B cell (primary cell): ENCODE data around the gene HIPK4. TPM values are rescaled to one million over a fixed set of nuclear protein-coding genes. Genes with fewer than 3 reads are reported as not detected.

ENCODE experiments used
- ATAC-seq: fragments of 200-7000 bp; cut with Tn5 transposase; one replicate; pipeline ENCODE4 v1.10.0; 2021; ENCODE audit warnings: low read depth, mild to moderate bottlenecking, moderate number of reproducible peaks, moderate library complexity
- CTCF ChIA-PET: fragments of 350-600 bp; sonication (Branson Sonifier 250); formaldehyde crosslinking; loops from one replicate; lab custom pipeline; 2021; ENCODE audit warnings: antibody characterized with exemption, inconsistent platforms; lab: Charles Lee
- POLR2A ChIA-PET: fragments of 350-600 bp; sonication (Branson Sonifier 250); formaldehyde crosslinking; loops from one replicate; lab custom pipeline; 2021; ENCODE audit warnings: antibody characterized with exemption; lab: Charles Lee
- DNase-seq: peaks from one replicate; pipeline ENCODE4 v3.0.0; 2013
- H2AFZ ChIP-seq: 2 replicates; pipeline ENCODE4 v1.6.1; 2012; ENCODE audit warnings: mild to moderate bottlenecking, low read depth, low read length; ENCODE audit not compliant: insufficient read depth, poor library complexity, severe bottlenecking
- H3K27ac ChIP-seq, 2 donors: 1 replicate in 1 of 2; 2 replicates in 1 of 2; pipeline ENCODE4 v1.5.1; 2012 to 2013; ENCODE audit warnings: low read length in 2 of 2, mild to moderate bottlenecking in 2 of 2, moderate library complexity in 1 of 2
- H3K27me3 ChIP-seq, 4 experiments: fragments of 200-600 bp in 1 of 4; sonication (generic) in 1 of 4; replicated peaks in 1 of 4; 1 replicate in 2 of 4; 2 replicates in 2 of 4; pipeline versions ENCODE4 v1.6.1 to v1.7.0; 2013 to 2016; ENCODE audit warnings: low read length in 3 of 4, mild to moderate bottlenecking in 2 of 4, mixed read lengths in 1 of 4, moderate library complexity in 1 of 4; ENCODE audit not compliant: insufficient read depth in 4 of 4, control insufficient read depth in 3 of 4; ENCODE audit errors: control extremely low read depth in 1 of 4
- H3K36me3 ChIP-seq, 2 experiments: replicated peaks in 1 of 2; 1 replicate in 1 of 2; 2 replicates in 1 of 2; pipeline versions ENCODE4 v1.6.1 to v1.7.1; 2013; ENCODE audit warnings: low read length in 1 of 2; ENCODE audit not compliant: insufficient read depth in 2 of 2, control insufficient read depth in 1 of 2; ENCODE audit errors: control extremely low read depth in 1 of 2, extremely low read depth in 1 of 2
- H3K4me1 ChIP-seq, 2 donors: fragments of 200-600 bp in 1 of 2; sonication (generic) in 1 of 2; 1 replicate in 1 of 2; 2 replicates in 1 of 2; pipeline versions ENCODE4 v1.5.1 to v1.6.1; 2013 to 2017; ENCODE audit warnings: low read length in 2 of 2; ENCODE audit not compliant: control insufficient read depth in 2 of 2, insufficient read depth in 2 of 2
- H3K4me2 ChIP-seq: replicated peaks from 2 replicates; pipeline ENCODE3; 2012; ENCODE audit warnings: mild to moderate bottlenecking, low read depth, low read length; ENCODE audit not compliant: poor library complexity, severe bottlenecking
- H3K4me3 ChIP-seq, 5 experiments: fragments of 200-600 bp in 1 of 5; sonication (generic) in 1 of 5; 1 replicate in 3 of 5; 2 replicates in 2 of 5; pipeline versions ENCODE4 v1.5.1 to v1.7.0; 2011 to 2016; ENCODE audit warnings: low read length in 4 of 5, mild to moderate bottlenecking in 4 of 5, low read depth in 2 of 5, control low read depth in 1 of 5, moderate library complexity in 1 of 5; ENCODE audit not compliant: insufficient read depth in 1 of 5; ENCODE audit errors: control extremely low read depth in 1 of 5, extremely low read depth in 1 of 5
- H3K79me2 ChIP-seq: fragments of 200-600 bp; sonication (generic); one replicate; pipeline ENCODE4 v1.6.0; 2016; ENCODE audit warnings: low read length; ENCODE audit not compliant: control insufficient read depth, insufficient read depth
- H3K9ac ChIP-seq: fragments of 200-600 bp; sonication (generic); 2 replicates; pipeline ENCODE4 v1.6.1; 2017; ENCODE audit warnings: mild to moderate bottlenecking, low read length, moderate library complexity
- H3K9me3 ChIP-seq, 3 donors: one replicate each; pipeline versions ENCODE4 v1.6.1 to v1.7.1; 2013; ENCODE audit warnings: low read length in 2 of 3; ENCODE audit not compliant: control insufficient read depth in 2 of 3, insufficient read depth in 1 of 3; ENCODE audit errors: control extremely low read depth in 1 of 3
- H4K20me1 ChIP-seq: 2 replicates; pipeline ENCODE4 v1.6.0; 2012; ENCODE audit warnings: mild to moderate bottlenecking, low read length; ENCODE audit not compliant: insufficient read depth, control insufficient read depth, poor library complexity, severe bottlenecking
- H3K27ac Mint-ChIP-seq: one replicate; pipeline ENCODE4 v1.8.0; 2021; ENCODE audit warnings: mixed read lengths
- H3K27me3 Mint-ChIP-seq: one replicate; pipeline ENCODE4 v1.8.0; 2021; ENCODE audit warnings: mixed read lengths
- H3K4me1 Mint-ChIP-seq: one replicate; pipeline ENCODE4 v1.8.0; 2021; ENCODE audit warnings: mixed read lengths
- H3K4me3 Mint-ChIP-seq: one replicate; pipeline ENCODE4 v1.8.0; 2021; ENCODE audit warnings: mixed read lengths
- H3K9me3 Mint-ChIP-seq: one replicate; pipeline ENCODE4 v1.8.0; 2022; ENCODE audit warnings: mixed read lengths; ENCODE audit not compliant: insufficient read depth
- CTCF ChIP-seq: fragments of 200-600 bp; IDR thresholded peaks from one replicate; pipeline ENCODE4 v1.8.0; 2022; ENCODE audit warnings: antibody characterized with exemption, mild to moderate bottlenecking
- EZH2 ChIP-seq: IDR thresholded peaks from 2 replicates; pipeline ENCODE4 v1.6.1; 2012; ENCODE audit warnings: borderline replicate concordance, low read depth, mild to moderate bottlenecking, moderate library complexity, low read length; ENCODE audit not compliant: insufficient read depth, poor library complexity, severe bottlenecking
- WGBS: methylation state at CpG from one replicate; pipeline ENCODE4 v1.1.5; 2013; ENCODE audit warnings: missing lambda C conversion rate; ENCODE audit not compliant: insufficient coverage; 5-methylcytosine and 5-hydroxymethylcytosine counted together
- intact Hi-C: fragments of 100-400 bp; cut with micrococcal nuclease; formaldehyde crosslinking; loops from one replicate; pipeline ENCODE4 v1.10.0; 2022
- polyA plus RNA-seq: library from polyadenylated mRNA; depleted of rRNA; stranded (reverse); fragments of >200 nt; gene quantifications from 2 replicates; pipeline ENCODE4 v1.2.3, GENCODE V29; 2012
- total RNA-seq, 2 donors: library from RNA; stranded (reverse); fragments of 120-200 nt in 1 of 2; gene quantifications; 1 replicate in 1 of 2; 2 replicates in 1 of 2; pipeline versions ENCODE4 v1.2.3 to v1.2.4, GENCODE V29; 2013 to 2022

Gene HIPK4
- total and polyA plus RNA-seq, 2 donors (not counting 1 experiment from before 2014, with no cell fraction given), result 0.04 to 0.20 TPM

GRCh38 chr19:40374084-40374483 is 15.9 kb downstream of the HIPK4 start:
- ChIA-PET POLR2A (no interaction called here), CTCF (interaction anchor here (0.7 kb wide), 1 partner anchor 47 kb away, joined by 3 read pairs; no protein-coding TSS in a partner anchor)
- Histone ChIP-seq H3K9me3 (no peaks in the 10 kb centered on the region), H4K20me1 (no peaks in the 10 kb centered on the region), H3K4me2 (no peak overlapping the region), H3K79me2 (no peaks in the 10 kb centered on the region), H3K27ac (no peak overlapping the region), H3K27me3 (no peaks in the 10 kb centered on the region), H3K4me3 (no peak overlapping the region), H3K36me3 (peaks cover 0 to 19% of the 10 kb centered on the region in 2 experiments), H2AFZ (no peak overlapping the region), H3K9ac (no peak overlapping the region), H3K4me1 (no peaks in the 10 kb centered on the region)
- intact Hi-C loops, result no loop called here
- H3K27ac Mint-ChIP-seq, result no peak overlapping the region
- no peaks in the 10 kb centered on the region for H3K9me3 Mint-ChIP-seq
- TF ChIP-seq EZH2, result no peak
- H3K4me3 Mint-ChIP-seq, result no peak overlapping the region
- no peaks in the 10 kb centered on the region for H3K4me1 Mint-ChIP-seq
- no peaks in the 10 kb centered on the region for H3K27me3 Mint-ChIP-seq
- no peak for DNase-seq
- ATAC-seq, result no peak
- WGBS, result 98% methylated on average over 7 of the region's 7 CpGs

- intact Hi-C loops, result no loop called here
- no peaks in the 10 kb centered on the region for H3K79me2 ChIP-seq
- no peaks in the 10 kb centered on the region for H3K4me1 ChIP-seq
- no peak for ATAC-seq
- H3K27me3 ChIP-seq, result no peaks in the 10 kb centered on the region
- H2AFZ ChIP-seq, result no peak overlapping the region
- no peak for TF ChIP-seq CTCF
- no peak for TF ChIP-seq EZH2
- no peak overlapping the region for H3K4me2 ChIP-seq
- Mint-ChIP-seq H3K9me3 (no peaks in the 10 kb centered on the region), H3K4me1 (no peaks in the 10 kb centered on the region), H3K27me3 (no peaks in the 10 kb centered on the region), H3K27ac (no peak overlapping the region), H3K4me3 (no peak overlapping the region)
- no peak overlapping the region for H3K4me3 ChIP-seq
- no peaks in the 10 kb centered on the region for H3K9me3 ChIP-seq
- H4K20me1 ChIP-seq, result no peaks in the 10 kb centered on the region
- CTCF ChIA-PET, result interaction anchor here (1.1 kb wide), 1 partner anchor 9 kb away, joined by 3 read pairs; no protein-coding TSS in a partner anchor
- POLR2A ChIA-PET, result no interaction called here
- peaks cover 0 to 28% of the 10 kb centered on the region in 2 experiments for H3K36me3 ChIP-seq
- DNase-seq, result no peak
- WGBS, result 100% methylated on average over 4 of the region's 5 CpGs
- H3K9ac ChIP-seq, result no peak overlapping the region
- no peak overlapping the region for H3K27ac ChIP-seq
These were observed 18.2 kb downstream of the HIPK4 start for GRCh38 chr19:40371802-40372122.
